Measurements from ENCODE around the gene STUB1.

DNA sequence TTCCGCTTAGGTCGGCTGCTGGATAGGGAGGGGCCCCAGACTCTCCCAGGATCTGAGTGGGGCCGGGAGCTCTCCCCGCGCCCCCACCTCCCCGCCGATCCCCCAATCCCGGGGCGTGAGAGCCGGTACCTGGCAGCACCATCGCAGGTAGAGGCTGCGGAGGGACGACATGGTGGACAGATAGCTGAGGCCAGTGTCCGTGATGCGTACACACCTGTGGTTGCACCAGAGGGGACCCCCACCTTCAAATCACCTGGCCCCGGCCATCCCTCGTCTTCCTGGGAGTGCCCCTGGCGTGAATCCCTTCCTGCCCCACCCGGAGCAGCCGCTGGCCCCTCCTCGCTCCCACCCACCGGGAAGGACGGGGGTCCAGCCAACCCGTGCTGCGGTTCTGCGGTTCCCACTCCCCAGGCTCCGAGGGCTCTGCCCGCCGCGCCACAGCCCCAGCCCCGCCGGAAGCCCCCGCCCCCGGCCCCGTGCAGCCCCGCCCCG is 14.7 kb downstream of the STUB1 start:
- TF ChIP-seq, protein P1, sequence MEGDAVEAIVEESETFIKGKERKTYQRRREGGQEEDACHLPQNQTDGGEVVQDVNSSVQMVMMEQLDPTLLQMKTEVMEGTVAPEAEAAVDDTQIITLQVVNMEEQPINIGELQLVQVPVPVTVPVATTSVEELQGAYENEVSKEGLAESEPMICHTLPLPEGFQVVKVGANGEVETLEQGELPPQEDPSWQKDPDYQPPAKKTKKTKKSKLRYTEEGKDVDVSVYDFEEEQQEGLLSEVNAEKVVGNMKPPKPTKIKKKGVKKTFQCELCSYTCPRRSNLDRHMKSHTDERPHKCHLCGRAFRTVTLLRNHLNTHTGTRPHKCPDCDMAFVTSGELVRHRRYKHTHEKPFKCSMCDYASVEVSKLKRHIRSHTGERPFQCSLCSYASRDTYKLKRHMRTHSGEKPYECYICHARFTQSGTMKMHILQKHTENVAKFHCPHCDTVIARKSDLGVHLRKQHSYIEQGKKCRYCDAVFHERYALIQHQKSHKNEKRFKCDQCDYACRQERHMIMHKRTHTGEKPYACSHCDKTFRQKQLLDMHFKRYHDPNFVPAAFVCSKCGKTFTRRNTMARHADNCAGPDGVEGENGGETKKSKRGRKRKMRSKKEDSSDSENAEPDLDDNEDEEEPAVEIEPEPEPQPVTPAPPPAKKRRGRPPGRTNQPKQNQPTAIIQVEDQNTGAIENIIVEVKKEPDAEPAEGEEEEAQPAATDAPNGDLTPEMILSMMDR (conservative IDR thresholded peaks at IDR 0.05) = no peak
- no peak for TF ChIP-seq ZFX (IDR thresholded peaks at IDR 0.05)

Measured in C4-2B (cell line).